ENCODE results near the gene FBXL16. TPM values are rescaled to one million over a fixed set of nuclear protein-coding genes. Genes with fewer than 3 reads are reported as not detected.

FBXL16 gene
- total and polyA plus RNA-seq, 2 experiments from 2014 or later = 0.29 to 0.54 TPM

DNA sequence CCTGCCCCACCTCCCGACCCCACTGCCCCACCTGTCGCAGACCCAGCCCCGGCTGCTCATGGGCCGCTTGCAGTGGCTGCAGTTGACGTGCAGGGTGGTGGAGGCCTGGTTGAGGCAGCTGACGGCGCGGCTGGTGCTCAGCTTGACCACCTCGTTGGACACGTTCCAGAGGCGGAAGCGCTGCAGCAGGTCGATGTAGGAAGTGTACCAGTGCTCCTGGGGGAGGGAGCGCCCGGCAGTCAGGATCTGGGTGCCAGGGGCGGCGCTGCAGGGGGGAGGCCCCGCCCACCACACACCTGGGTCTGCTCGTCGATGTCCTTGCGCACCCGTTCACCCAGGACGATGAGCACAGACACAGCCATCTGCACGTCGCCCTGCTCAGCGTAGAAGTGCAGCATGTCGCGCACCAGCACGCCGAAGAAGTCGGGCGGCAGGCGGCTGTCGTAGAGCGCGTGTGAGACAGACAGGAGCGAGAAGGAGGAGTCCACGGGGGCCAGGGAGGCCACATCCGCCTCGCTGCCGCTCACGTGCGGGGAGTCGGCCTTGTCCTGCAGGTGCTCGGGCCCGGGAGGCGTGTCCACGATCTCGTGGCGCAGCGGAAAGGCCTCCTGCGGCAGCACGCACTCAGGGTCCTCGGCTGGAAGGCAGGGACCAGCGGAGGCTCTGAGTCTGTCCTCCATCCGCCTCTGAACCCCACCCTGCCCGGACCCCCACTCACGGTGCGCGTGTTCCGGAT lies 20.5 kb downstream of the FBXL16 start:
- no peaks in the 10 kb centered on the region for H3K27me3 ChIP-seq (replicated peaks; ENCODE audit: insufficient read depth)
- H3K79me2 ChIP-seq (ENCODE audit: insufficient read depth) = peaks cover 60% of the 10 kb centered on the region
- H4K20me1 ChIP-seq (ENCODE audit: insufficient read depth) = no peaks in the 10 kb centered on the region
- no peaks in the 10 kb centered on the region for H3K9me3 ChIP-seq (ENCODE audit: low read depth)
- H3K4me2 ChIP-seq (ENCODE audit: unreplicated experiment) = no peak overlapping the region
- TF ChIP-seq EZH2 (IDR thresholded peaks at IDR 0.05; ENCODE audit: insufficient read depth, poor library complexity, severe bottlenecking) (no peak), EZH2phosphoT487 (IDR thresholded peaks at IDR 0.05; ENCODE audit: insufficient read depth, low read depth) (no peak)
- no peak overlapping the region for H2AFZ ChIP-seq
- no peak overlapping the region for H3K4me3 ChIP-seq
- peaks cover 20% of the 10 kb centered on the region for H3K4me1 ChIP-seq (ENCODE audit: insufficient read depth)
- no peak for DNase-seq
- no peak overlapping the region for H3K27ac ChIP-seq
- WGBS, 2 experiments (ENCODE audit: low coverage in 1 of 2, low lambda C conversion rate in 2 of 2, missing lambda C conversion rate in 2 of 2) = 95% methylated on average over 24 to 61 of the region's 61 CpGs
- in situ Hi-C loops (cut with MboI) = no loop called here
- H3K9me2 ChIP-seq (ENCODE audit: insufficient read depth) = no peaks in the 10 kb centered on the region
- no peak overlapping the region for H3K9ac ChIP-seq
- H3F3A ChIP-seq (ENCODE audit: insufficient read depth) = peaks cover 15% of the 10 kb centered on the region; the same call in 1 of the 2 replicates
- peaks cover 11% of the 10 kb centered on the region; the same call in 1 of the 2 replicates for H3K36me3 ChIP-seq (ENCODE audit: low read depth)

DNA sequence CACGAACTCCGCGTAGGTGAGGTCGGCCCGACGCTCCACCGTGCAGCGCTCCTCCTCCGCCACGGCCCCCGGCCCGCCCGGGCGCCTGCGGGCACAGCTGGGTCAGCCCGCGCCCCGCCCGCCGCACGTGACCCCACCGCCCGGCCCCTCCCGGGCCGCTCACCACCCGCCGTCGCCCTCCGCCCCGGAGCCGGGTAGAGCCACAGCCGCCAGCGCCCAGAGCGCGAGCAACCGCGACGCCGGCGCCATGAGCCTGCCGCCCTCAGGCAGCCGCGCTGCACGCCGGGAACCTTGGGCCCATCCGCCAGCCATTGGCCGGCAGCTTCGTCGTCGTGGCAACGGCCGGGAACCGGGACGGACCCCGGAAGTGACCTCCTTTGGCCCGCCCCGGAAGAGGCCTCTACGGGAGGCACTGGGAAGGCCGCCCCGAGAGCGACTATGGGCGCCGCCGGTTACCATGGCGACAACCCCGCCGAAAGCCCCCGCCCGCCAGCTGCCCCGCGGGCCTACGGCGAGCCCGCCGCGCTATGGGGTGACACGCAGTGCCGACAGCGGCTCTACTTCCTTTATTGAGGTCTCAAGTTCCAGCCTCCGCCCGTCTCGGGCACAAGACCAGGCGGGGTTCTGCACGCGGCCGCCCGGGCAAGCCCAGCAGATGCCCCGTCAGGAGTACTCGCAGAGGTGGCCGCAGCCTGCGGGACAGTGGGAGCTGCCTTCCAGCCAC lies 21.4 kb downstream of the FBXL16 start, which contains the start of gene JMJD8:
Gene JMJD8, minus strand, starts transcription at position 264 of the 724 bp plus-strand sequence. Its CDS starts 15 bp downstream, at position 249.
- Histone ChIP-seq H3K9me3 (ENCODE audit: low read depth) (no peaks in the 10 kb centered on the region), H3K9ac (peak within 1 kb of the TSS; percentile 68), H4K20me1 (ENCODE audit: insufficient read depth) (no peaks in the 10 kb centered on the region), H3K9me2 (ENCODE audit: insufficient read depth) (no peaks in the 10 kb centered on the region), H3K4me2 (ENCODE audit: unreplicated experiment) (peak within 1 kb of the TSS; percentile 73), H3K36me3 (ENCODE audit: low read depth) (peaks cover 11% of the 10 kb centered on the region; the same call in 1 of the 2 replicates), H3K27ac (peak within 1 kb of the TSS; percentile 58), H3K79me2 (ENCODE audit: insufficient read depth) (peaks cover 54% of the 10 kb centered on the region), H3K4me1 (ENCODE audit: insufficient read depth) (peaks cover 16% of the 10 kb centered on the region), H2AFZ (peak within 1 kb of the TSS; percentile 57; the same call in 1 of the 2 replicates), H3K27me3 (replicated peaks; ENCODE audit: insufficient read depth) (no peaks in the 10 kb centered on the region), H3F3A (ENCODE audit: insufficient read depth) (peaks cover 15% of the 10 kb centered on the region; the same call in 1 of the 2 replicates), H3K4me3 (peak within 1 kb of the TSS; percentile 70)
- WGBS, 2 experiments (ENCODE audit: low coverage in 1 of 2, low lambda C conversion rate in 2 of 2, missing lambda C conversion rate in 2 of 2) = 5 to 9% methylated on average over 51 to 67 of the region's 91 CpGs
- in situ Hi-C loops (cut with MboI) = no loop called here
- DNase-seq = peak; percentile 99
- TF ChIP-seq EZH2 (IDR thresholded peaks at IDR 0.05; ENCODE audit: insufficient read depth, poor library complexity, severe bottlenecking) = no peak
- TF ChIP-seq EZH2phosphoT487 (IDR thresholded peaks at IDR 0.05; ENCODE audit: insufficient read depth, low read depth) = no peak

DNA sequence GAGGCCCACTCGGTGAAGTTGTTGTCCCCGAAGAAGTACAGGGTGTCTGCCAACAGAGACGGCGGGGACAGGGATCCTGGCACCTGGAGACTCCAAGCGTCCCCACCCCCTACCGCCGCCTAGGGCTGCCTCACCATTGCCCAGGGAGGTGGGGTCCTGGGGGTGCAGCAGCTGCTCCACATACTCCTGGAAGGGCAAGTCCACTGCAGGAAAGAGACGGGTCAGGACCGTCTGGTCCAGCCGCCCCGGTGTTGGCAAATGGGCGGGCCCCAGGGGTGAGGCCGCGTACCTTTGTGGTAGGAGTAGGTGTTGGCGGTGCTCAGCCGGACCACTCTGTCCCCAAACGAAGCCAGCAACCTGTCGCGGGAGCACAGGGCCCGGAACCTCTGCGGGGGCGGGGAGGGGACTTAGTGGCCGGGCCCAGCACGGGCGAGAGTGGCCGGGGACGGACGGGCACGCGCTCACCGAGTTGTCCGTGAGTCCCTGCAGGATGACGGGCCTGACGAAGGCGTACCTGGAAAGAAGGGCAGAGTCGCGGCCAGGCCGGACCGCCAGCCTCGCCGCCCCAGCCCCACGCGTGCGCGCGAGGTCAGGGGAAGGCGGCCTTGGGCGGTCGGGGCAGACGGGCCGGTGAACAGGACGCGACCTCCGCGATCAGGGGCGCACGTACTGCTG lies 22.1 kb downstream of the FBXL16 start:
- Histone ChIP-seq H3K9ac (peak overlapping the region; percentile 68), H3K36me3 (ENCODE audit: low read depth) (peaks cover 11% of the 10 kb centered on the region; the same call in 1 of the 2 replicates), H3K9me2 (ENCODE audit: insufficient read depth) (no peaks in the 10 kb centered on the region), H3K4me3 (peak overlapping the region; percentile 70), H2AFZ (no peak overlapping the region), H4K20me1 (ENCODE audit: insufficient read depth) (no peaks in the 10 kb centered on the region), H3K27me3 (replicated peaks; ENCODE audit: insufficient read depth) (no peaks in the 10 kb centered on the region), H3K79me2 (ENCODE audit: insufficient read depth) (peaks cover 47% of the 10 kb centered on the region), H3K27ac (peak overlapping the region; percentile 58), H3K4me1 (ENCODE audit: insufficient read depth) (peaks cover 15% of the 10 kb centered on the region), H3K4me2 (ENCODE audit: unreplicated experiment) (peak overlapping the region; percentile 73), H3F3A (ENCODE audit: insufficient read depth) (peaks cover 15% of the 10 kb centered on the region; the same call in 1 of the 2 replicates), H3K9me3 (ENCODE audit: low read depth) (no peaks in the 10 kb centered on the region)
- 10 to 24% methylated on average over 20 to 57 of the region's 57 CpGs for WGBS, 2 experiments (ENCODE audit: low coverage in 1 of 2, low lambda C conversion rate in 2 of 2, missing lambda C conversion rate in 2 of 2)
- TF ChIP-seq EZH2phosphoT487 (IDR thresholded peaks at IDR 0.05; ENCODE audit: insufficient read depth, low read depth) (no peak), EZH2 (IDR thresholded peaks at IDR 0.05; ENCODE audit: insufficient read depth, poor library complexity, severe bottlenecking) (no peak)
- peak; percentile 40 for DNase-seq
- in situ Hi-C loops (cut with MboI) = no loop called here

Measured in GM23248 (cell line).